Choroid plexus epithelial cell (primary cell): ENCODE data around the gene THSD4.

Experiments used
- DNase-seq: peaks from one replicate; pipeline ENCODE4 v3.0.0-alpha.2; 2010; ENCODE audit warnings: low read depth
- H3K4me3 ChIP-seq: 2 replicates; pipeline ENCODE4 v1.5.1; 2011; ENCODE audit warnings: low read depth, mild to moderate bottlenecking, control low read depth, low read length, moderate library complexity
- TF ChIP-seq, protein P1 (sequence below): conservative IDR thresholded peaks from 2 replicates; pipeline ENCODE4 v1.5.1; 2011; ENCODE audit warnings: low read depth, mild to moderate bottlenecking, control low read depth, inconsistent platforms, low read length, moderate library complexity

THSD4 gene

GRCh38 chr15:71773206-71773859, 658.1 kb downstream of the THSD4 start:
- H3K4me3 ChIP-seq: no peak overlapping the region
- TF ChIP-seq, protein P1, sequence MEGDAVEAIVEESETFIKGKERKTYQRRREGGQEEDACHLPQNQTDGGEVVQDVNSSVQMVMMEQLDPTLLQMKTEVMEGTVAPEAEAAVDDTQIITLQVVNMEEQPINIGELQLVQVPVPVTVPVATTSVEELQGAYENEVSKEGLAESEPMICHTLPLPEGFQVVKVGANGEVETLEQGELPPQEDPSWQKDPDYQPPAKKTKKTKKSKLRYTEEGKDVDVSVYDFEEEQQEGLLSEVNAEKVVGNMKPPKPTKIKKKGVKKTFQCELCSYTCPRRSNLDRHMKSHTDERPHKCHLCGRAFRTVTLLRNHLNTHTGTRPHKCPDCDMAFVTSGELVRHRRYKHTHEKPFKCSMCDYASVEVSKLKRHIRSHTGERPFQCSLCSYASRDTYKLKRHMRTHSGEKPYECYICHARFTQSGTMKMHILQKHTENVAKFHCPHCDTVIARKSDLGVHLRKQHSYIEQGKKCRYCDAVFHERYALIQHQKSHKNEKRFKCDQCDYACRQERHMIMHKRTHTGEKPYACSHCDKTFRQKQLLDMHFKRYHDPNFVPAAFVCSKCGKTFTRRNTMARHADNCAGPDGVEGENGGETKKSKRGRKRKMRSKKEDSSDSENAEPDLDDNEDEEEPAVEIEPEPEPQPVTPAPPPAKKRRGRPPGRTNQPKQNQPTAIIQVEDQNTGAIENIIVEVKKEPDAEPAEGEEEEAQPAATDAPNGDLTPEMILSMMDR: no peak
- no peak for DNase-seq

DNA sequence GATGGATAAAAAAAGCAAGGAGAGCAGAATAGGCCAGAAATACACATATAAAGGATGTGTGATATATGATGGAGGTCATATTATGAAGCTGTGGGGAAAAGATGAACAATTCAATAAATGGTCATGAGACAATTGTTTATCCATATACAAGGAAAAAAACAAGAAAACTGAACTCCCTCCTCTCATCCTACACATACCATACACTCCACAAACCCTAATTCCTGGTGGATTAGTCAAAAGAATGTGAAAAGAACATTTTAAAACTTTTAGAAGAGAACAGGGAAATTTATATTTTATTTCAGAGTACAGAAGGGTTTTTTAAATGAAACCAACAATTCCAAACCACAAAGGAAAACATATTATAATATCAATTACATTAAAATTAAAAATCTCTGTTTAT, 660.6 kb downstream of the THSD4 start:
- H3K4me3 ChIP-seq: no peak overlapping the region
- TF ChIP-seq, protein P1: no peak
- DNase-seq: no peak

DNA sequence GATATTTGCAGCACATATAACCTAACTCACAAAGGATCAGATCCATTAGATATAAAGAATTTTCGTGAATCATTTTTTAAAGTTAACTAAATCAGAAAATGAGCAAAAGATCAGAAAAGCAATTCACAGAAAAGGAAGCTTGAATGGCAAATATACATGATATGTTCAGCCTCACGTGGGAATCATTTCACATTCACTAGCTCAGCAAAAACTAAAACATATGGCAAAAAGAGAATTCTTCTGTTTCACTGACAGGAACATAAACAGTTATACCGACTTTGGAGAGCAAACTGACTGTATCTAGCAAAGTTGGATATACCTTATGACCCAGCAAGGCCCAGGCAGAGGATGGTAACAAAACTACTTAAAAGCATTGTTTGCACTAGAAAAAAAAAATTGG, 661.0 kb downstream of the THSD4 start:
- H3K4me3 ChIP-seq: no peak overlapping the region
- DNase-seq: no peak
- TF ChIP-seq, protein P1: no peak

DNA sequence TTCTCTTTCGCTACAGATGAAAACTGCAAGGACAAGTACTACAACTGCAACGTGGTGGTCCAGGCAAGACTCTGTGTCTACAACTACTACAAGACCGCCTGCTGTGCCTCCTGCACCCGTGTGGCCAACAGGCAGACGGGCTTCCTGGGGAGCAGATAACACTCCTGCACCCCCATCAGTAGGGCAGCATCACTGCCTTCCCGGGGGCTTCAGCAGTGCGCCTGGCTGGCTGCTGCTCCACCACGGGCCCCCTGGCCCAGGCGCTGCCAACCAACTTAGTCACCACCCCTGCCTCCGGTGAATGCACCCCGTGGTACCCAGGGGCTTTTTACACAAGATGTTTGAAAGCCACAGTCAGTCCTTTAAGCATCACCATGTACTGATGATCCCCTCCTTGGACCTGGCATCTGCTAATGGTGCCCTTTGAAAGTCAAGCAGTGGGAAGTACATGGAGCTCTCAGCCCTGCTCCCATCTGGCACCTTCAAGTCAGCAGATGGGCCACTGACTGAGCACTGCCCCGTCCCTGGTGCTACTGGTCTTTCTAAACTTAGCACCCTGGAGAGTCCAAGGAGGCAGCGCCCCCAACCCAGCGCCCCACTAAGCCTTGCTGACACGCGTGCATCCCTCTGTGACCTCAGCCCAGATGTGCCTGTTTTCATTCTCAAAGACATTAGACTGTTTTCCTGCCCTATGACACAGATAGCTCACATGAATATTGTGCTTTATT, 662.1 kb downstream of the THSD4 start:
- no peak overlapping the region for H3K4me3 ChIP-seq
- no peak for DNase-seq
- TF ChIP-seq, protein P1: no peak

- no peak for DNase-seq
- H3K4me3 ChIP-seq: no peak overlapping the region
- TF ChIP-seq, protein P1: no peak
These were observed 664.0 kb downstream of the THSD4 start for GRCh38 chr15:71779073-71779797.

DNA sequence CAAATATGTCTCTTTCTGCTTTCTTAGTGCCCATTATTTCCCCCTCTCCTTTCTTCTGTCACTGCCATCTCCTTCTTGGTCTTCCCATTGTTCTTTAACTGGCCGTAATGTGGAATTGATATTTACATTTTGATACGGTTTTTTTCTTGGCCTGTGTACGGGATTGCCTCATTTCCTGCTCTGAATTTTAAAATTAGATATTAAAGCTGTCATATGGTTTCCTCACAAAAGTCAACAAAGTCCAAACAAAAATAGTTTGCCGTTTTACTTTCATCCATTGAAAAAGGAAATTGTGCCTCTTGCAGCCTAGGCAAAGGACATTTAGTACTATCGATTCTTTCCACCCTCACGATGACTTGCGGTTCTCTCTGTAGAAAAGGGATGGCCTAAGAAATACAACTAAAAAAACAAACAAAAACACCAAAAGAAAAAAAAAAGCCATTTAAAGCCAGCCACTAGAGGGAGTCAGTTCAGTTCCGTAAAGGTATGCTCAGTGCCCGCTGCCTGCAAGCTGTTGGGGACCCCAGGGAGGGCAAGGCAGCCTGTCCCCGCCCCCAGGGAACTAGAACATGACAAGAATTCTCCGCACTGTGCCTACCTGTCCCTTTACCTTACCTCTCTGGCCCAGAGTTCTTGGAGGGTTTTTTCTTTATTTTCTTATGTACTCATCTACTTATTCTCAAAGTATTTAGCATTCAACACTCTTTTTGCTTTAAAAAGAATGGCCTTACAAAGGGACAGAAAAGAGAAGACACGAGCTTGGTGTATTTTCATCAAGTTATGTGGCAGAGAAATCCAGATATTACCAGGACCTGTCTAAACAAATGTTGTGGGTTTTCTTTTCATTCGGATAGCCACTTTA, 665.1 kb downstream of the THSD4 start:
- DNase-seq: peak; percentile 83
- H3K4me3 ChIP-seq: peak overlapping the region; percentile 30
- TF ChIP-seq, protein P1: peak; percentile 80
